PC-3 (cell line): Measurements from ENCODE around the gene SINHCAF. TPM values are rescaled to one million over a fixed set of nuclear protein-coding genes. Genes with fewer than 3 reads are reported as not detected.

Experiments
- ATAC-seq: fragments of 200-7000 bp; cut with Tn5 transposase; 2 replicates; pipeline ENCODE4 v1.9.1; 2020; ENCODE audit warnings: mild to moderate bottlenecking, moderate library complexity
- BruUV-seq: library from RNA; stranded (reverse); fragments of 400-500 nt; replicated peaks from 2 replicates; lab custom pipeline; 2021; lab: Mats Ljungman, UMichigan
- CTCF ChIA-PET: fragments of 300-600 bp; sonication (Branson Sonifier 250); formaldehyde crosslinking; loops from one replicate; lab custom pipeline; 2022; ENCODE audit warnings: antibody characterized with exemption; lab: Charles Lee
- POLR2A ChIA-PET: fragments of 300-600 bp; sonication (Branson Sonifier 250); formaldehyde crosslinking; loops from one replicate; lab custom pipeline; 2022; ENCODE audit warnings: antibody characterized with exemption; ENCODE audit not compliant: unreplicated experiment; lab: Charles Lee
- DNase-seq: peaks from one replicate; pipeline ENCODE4 v3.0.0-alpha.2; 2015
- H2AFZ ChIP-seq: fragments of 300-600 bp; sonication (generic); 2 replicates; pipeline ENCODE4 v1.6.0; 2016; ENCODE audit warnings: antibody characterized with exemption, low read length
- H3F3A ChIP-seq: fragments of 300-600 bp; sonication (generic); one replicate; pipeline ENCODE4 v1.6.0; 2017; ENCODE audit warnings: antibody characterized with exemption, low read length, control low read depth, mild to moderate bottlenecking; ENCODE audit not compliant: unreplicated experiment
- H3K27ac ChIP-seq: fragments of 300-600 bp; sonication (generic); 2 replicates; pipeline ENCODE4 v1.5.1; 2016; ENCODE audit warnings: mild to moderate bottlenecking, low read length
- H3K27me3 ChIP-seq: fragments of 300-600 bp; sonication (generic); 2 replicates; pipeline ENCODE4 v1.6.1; 2016; ENCODE audit warnings: low read length, mixed read lengths
- H3K36me3 ChIP-seq: fragments of 300-600 bp; sonication (generic); 2 replicates; pipeline ENCODE4 v1.6.1; 2016; ENCODE audit warnings: low read depth, mixed run types, low read length, mixed read lengths
- H3K4me1 ChIP-seq: fragments of 300-600 bp; sonication (generic); 2 replicates; pipeline ENCODE4 v1.5.1; 2016; ENCODE audit warnings: low read length; ENCODE audit not compliant: insufficient read depth
- H3K4me2 ChIP-seq: fragments of 300-600 bp; sonication (generic); 2 replicates; pipeline ENCODE4 v1.6.0; 2016; ENCODE audit warnings: low read length
- H3K4me3 ChIP-seq: fragments of 300-600 bp; sonication (generic); 2 replicates; pipeline ENCODE4 v1.5.1; 2016; ENCODE audit warnings: mild to moderate bottlenecking, low read length, mixed read lengths
- H3K79me2 ChIP-seq: fragments of 300-600 bp; sonication (generic); 2 replicates; pipeline ENCODE4 v1.6.1; 2017; ENCODE audit warnings: low read length, mixed read lengths
- H3K9ac ChIP-seq: fragments of 300-600 bp; sonication (generic); 2 replicates; pipeline ENCODE4 v1.6.0; 2016; ENCODE audit warnings: mild to moderate bottlenecking, low read length
- H3K9me2 ChIP-seq: fragments of 300-600 bp; sonication (generic); replicated peaks from 2 replicates; pipeline ENCODE4 v1.6.1; 2016; ENCODE audit warnings: mixed run types, low read length, mixed read lengths
- H3K9me3 ChIP-seq: fragments of 300-600 bp; sonication (generic); 2 replicates; pipeline ENCODE4 v1.6.1; 2016; ENCODE audit warnings: low read length, mixed read lengths
- H4K20me1 ChIP-seq: fragments of 300-600 bp; sonication (generic); 2 replicates; pipeline ENCODE4 v1.6.1; 2016; ENCODE audit warnings: low read length, mixed read lengths
- EZH2 ChIP-seq: fragments of 300-600 bp; sonication (generic); IDR thresholded peaks from one replicate; pipeline ENCODE4 v1.6.1; 2017; ENCODE audit warnings: antibody characterized with exemption, mild to moderate bottlenecking, low read length; ENCODE audit not compliant: unreplicated experiment
- EZH2phosphoT487 ChIP-seq: fragments of 300-600 bp; sonication (generic); IDR thresholded peaks from 2 replicates; pipeline ENCODE4 v1.6.1; 2018; ENCODE audit warnings: mild to moderate bottlenecking, antibody characterized with exemption, low read length, borderline replicate concordance
- intact Hi-C: fragments of 100-400 bp; cut with micrococcal nuclease; formaldehyde crosslinking; loops from 2 replicates; pipeline ENCODE4 v1.9.0; 2023
- total RNA-seq: library from RNA; depleted of rRNA; stranded (reverse); fragments of >200 nt; gene quantifications from 2 replicates; pipeline ENCODE4 v1.2.3, GENCODE V29; 2014
- TF ChIP-seq, protein P1 (sequence below): fragments of 300-600 bp; sonication (generic); conservative IDR thresholded peaks from 2 replicates; pipeline ENCODE4 v1.5.1; 2017; ENCODE audit warnings: antibody characterized with exemption, low read depth, mild to moderate bottlenecking, low read length

SINHCAF gene
- total RNA-seq, 1 experiment from 2014 or later: 32.0 TPM

DNA sequence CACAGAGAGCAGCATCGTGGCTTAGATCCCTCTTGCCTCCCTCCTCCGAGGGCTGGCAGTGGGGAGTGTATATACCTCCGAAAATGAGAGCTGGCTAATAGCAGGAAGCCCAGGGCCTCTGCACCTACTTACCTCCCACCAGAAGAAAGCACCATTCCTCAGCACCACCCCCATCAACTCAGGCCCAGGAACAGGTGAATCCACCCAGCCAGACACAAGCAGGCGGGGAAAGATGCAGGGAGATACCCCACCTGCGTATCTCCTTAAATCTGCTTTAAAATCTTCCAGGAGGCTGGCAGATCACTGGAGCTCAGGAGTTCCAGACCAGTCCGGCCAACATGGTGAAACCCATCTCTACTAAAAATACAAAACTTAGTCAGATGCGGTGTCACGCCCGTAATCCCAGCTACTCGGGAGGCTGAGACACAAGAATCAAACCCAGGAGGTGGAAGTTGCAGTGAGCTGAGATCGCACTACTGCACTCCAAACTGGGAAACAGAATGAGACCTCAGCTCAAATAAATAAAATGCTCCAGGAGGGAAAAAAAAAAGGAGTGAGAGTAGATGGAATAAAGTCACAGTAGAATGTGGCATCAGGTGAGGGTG, 93.5 kb downstream of the SINHCAF start:
- Histone ChIP-seq H3K9me2 (no peaks in the 10 kb centered on the region), H3K9me3 (no peaks in the 10 kb centered on the region), H3K27me3 (peaks cover 22% of the 10 kb centered on the region), H3K4me2 (no peak overlapping the region), H3K27ac (no peak overlapping the region), H3K36me3 (no peaks in the 10 kb centered on the region), H3K4me3 (no peak overlapping the region), H3K79me2 (no peaks in the 10 kb centered on the region), H4K20me1 (no peaks in the 10 kb centered on the region), H2AFZ (no peak overlapping the region), H3F3A (no peaks in the 10 kb centered on the region), H3K9ac (no peak overlapping the region), H3K4me1 (no peaks in the 10 kb centered on the region)
- ChIA-PET POLR2A (no interaction called here), CTCF (no interaction called here)
- TF ChIP-seq EZH2 (no peak), EZH2phosphoT487 (no peak)
- BruUV-seq: no TSS peak
- DNase-seq (no peak), ATAC-seq (no peak)
- intact Hi-C loops: no loop called here

DNA sequence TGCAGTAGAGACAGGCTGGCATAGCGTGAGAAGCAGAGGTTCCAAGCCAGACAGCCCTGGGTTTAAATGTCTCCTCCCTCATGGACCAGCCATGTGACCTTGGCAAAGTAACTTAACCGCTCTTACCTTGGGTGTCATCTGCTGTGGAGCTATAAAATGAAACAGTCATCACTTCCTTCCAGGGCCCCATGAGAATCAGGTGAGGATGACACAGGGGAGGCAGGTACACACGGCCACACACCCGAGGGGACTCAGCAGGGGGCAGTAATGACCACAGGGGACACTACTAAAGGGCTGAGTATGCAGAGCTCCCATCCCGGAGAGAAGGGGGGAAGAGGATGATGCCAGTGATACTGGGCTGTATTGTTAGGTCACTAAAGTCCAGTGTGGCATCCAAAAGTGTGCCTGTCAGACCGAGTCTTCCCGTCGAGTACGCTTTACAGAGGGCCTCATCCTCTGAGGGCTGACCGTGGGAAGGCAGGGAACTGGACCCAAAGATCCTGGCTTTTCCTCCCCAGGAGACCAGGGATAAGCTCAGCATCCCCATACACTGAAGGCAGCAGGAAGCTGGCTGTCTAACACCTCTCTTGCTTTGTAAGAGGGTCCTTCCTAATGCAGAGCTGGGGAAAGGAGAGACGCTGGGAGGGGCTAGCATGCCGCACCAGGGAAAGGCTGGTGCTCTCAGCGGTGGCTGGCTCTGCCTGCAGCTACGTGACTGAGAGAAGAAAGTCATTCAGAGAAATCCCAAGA, 94.2 kb downstream of the SINHCAF start:
- H3K9ac ChIP-seq: no peak overlapping the region
- POLR2A ChIA-PET: no interaction called here
- DNase-seq (peak; percentile 30), ATAC-seq (no peak)
- H3K4me1 ChIP-seq: no peaks in the 10 kb centered on the region
- peaks cover 19% of the 10 kb centered on the region for H3K27me3 ChIP-seq
- no peaks in the 10 kb centered on the region for H3K9me2 ChIP-seq
- no peaks in the 10 kb centered on the region for H3F3A ChIP-seq
- H3K27ac ChIP-seq: no peak overlapping the region
- H3K9me3 ChIP-seq: no peaks in the 10 kb centered on the region
- no peak overlapping the region for H2AFZ ChIP-seq
- H3K79me2 ChIP-seq: no peaks in the 10 kb centered on the region
- H3K4me2 ChIP-seq: no peak overlapping the region
- BruUV-seq: no TSS peak
- CTCF ChIA-PET: no interaction called here
- TF ChIP-seq, protein P1, sequence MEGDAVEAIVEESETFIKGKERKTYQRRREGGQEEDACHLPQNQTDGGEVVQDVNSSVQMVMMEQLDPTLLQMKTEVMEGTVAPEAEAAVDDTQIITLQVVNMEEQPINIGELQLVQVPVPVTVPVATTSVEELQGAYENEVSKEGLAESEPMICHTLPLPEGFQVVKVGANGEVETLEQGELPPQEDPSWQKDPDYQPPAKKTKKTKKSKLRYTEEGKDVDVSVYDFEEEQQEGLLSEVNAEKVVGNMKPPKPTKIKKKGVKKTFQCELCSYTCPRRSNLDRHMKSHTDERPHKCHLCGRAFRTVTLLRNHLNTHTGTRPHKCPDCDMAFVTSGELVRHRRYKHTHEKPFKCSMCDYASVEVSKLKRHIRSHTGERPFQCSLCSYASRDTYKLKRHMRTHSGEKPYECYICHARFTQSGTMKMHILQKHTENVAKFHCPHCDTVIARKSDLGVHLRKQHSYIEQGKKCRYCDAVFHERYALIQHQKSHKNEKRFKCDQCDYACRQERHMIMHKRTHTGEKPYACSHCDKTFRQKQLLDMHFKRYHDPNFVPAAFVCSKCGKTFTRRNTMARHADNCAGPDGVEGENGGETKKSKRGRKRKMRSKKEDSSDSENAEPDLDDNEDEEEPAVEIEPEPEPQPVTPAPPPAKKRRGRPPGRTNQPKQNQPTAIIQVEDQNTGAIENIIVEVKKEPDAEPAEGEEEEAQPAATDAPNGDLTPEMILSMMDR: peak; percentile 36; the same call in 1 of the 2 replicates
- no peak for TF ChIP-seq EZH2phosphoT487
- H4K20me1 ChIP-seq: no peaks in the 10 kb centered on the region
- intact Hi-C loops: no loop called here
- H3K36me3 ChIP-seq: no peaks in the 10 kb centered on the region
- H3K4me3 ChIP-seq: no peak overlapping the region
